Trophoblast cell (in vitro differentiated cells and primary cell): ENCODE measurements around the gene AGBL4.

Experiments
- DNase-seq, 2 donors: peaks; one replicate each; pipeline ENCODE4 v3.0.0-alpha.2; 2016
- H2AFZ ChIP-seq: 2 replicates; pipeline ENCODE4 v1.6.1; 2013; ENCODE audit warnings: low read length, moderate library complexity, mild to moderate bottlenecking; ENCODE audit not compliant: insufficient read depth, poor library complexity
- H2AK5ac ChIP-seq: 2 replicates; pipeline ENCODE4 v1.6.1; 2013; ENCODE audit warnings: mild to moderate bottlenecking, low read length
- H2BK120ac ChIP-seq: 2 replicates; pipeline ENCODE4 v1.6.1; 2013; ENCODE audit warnings: low read length, mild to moderate bottlenecking, moderate library complexity; ENCODE audit not compliant: insufficient read depth, poor library complexity
- H2BK12ac ChIP-seq: 2 replicates; pipeline ENCODE4 v1.6.1; 2013; ENCODE audit warnings: mild to moderate bottlenecking, low read length, moderate library complexity
- H2BK5ac ChIP-seq: 2 replicates; pipeline ENCODE4 v1.6.1; 2013; ENCODE audit warnings: low read length, low read depth, moderate library complexity, mild to moderate bottlenecking; ENCODE audit not compliant: poor library complexity
- H3K14ac ChIP-seq: 2 replicates; pipeline ENCODE4 v1.6.1; 2013; ENCODE audit warnings: mild to moderate bottlenecking, low read length
- H3K18ac ChIP-seq: 2 replicates; pipeline ENCODE4 v1.6.1; 2013; ENCODE audit warnings: mild to moderate bottlenecking, low read length
- H3K23ac ChIP-seq: 2 replicates; pipeline ENCODE4 v1.6.1; 2013; ENCODE audit warnings: low read length
- H3K27ac ChIP-seq: 2 replicates; pipeline ENCODE4 v1.5.1; 2013; ENCODE audit warnings: low read depth, mild to moderate bottlenecking, inconsistent platforms, low read length, moderate library complexity
- H3K27me3 ChIP-seq: 2 replicates; pipeline ENCODE4 v1.6.1; 2013; ENCODE audit warnings: inconsistent platforms, mild to moderate bottlenecking, low read length, moderate library complexity; ENCODE audit not compliant: insufficient read depth
- H3K36me3 ChIP-seq, 2 experiments: 1 replicate in 1 of 2; 2 replicates in 1 of 2; pipeline ENCODE4 v1.6.1; 2013; ENCODE audit warnings: low read length in 2 of 2, mild to moderate bottlenecking in 2 of 2, moderate library complexity in 1 of 2; ENCODE audit not compliant: insufficient read depth in 2 of 2, control insufficient read depth in 1 of 2
- H3K4ac ChIP-seq: 2 replicates; pipeline ENCODE4 v1.6.1; 2013; ENCODE audit warnings: low read depth, mild to moderate bottlenecking, low read length, moderate library complexity
- H3K4me1 ChIP-seq, 2 experiments: 1 replicate in 1 of 2; 2 replicates in 1 of 2; pipeline ENCODE4 v1.6.1; 2013; ENCODE audit warnings: low read length in 2 of 2, mild to moderate bottlenecking in 2 of 2, moderate library complexity in 1 of 2; ENCODE audit not compliant: insufficient read depth in 2 of 2, control insufficient read depth in 1 of 2
- H3K4me2 ChIP-seq: 2 replicates; pipeline ENCODE4 v1.6.1; 2013; ENCODE audit warnings: inconsistent platforms, mild to moderate bottlenecking, low read length, moderate library complexity
- H3K4me3 ChIP-seq: 2 replicates; pipeline ENCODE4 v1.5.1; 2013; ENCODE audit warnings: mild to moderate bottlenecking, low read depth, low read length, inconsistent platforms
- H3K79me1 ChIP-seq: one replicate; pipeline ENCODE4 v1.6.1; 2013; ENCODE audit warnings: low read length
- H3K79me2 ChIP-seq: 2 replicates; pipeline ENCODE4 v1.6.1; 2013; ENCODE audit warnings: low read length, mild to moderate bottlenecking; ENCODE audit not compliant: control insufficient read depth, insufficient read depth, poor library complexity
- H3K9ac ChIP-seq: 2 replicates; pipeline ENCODE4 v1.6.1; 2013; ENCODE audit warnings: mild to moderate bottlenecking, low read length
- H3K9me3 ChIP-seq: 2 replicates; pipeline ENCODE4 v1.6.1; 2013; ENCODE audit warnings: low read depth, mild to moderate bottlenecking, control low read depth, inconsistent platforms, low read length; ENCODE audit not compliant: insufficient read depth
- H4K12ac ChIP-seq: 2 replicates; pipeline ENCODE4 v1.6.1; 2013; ENCODE audit warnings: low read depth, mild to moderate bottlenecking, low read length, moderate library complexity
- H4K8ac ChIP-seq: 2 replicates; pipeline ENCODE4 v1.6.1; 2013; ENCODE audit warnings: low read depth, mild to moderate bottlenecking, low read length, moderate library complexity
- H4K91ac ChIP-seq: one replicate; pipeline ENCODE4 v1.6.1; 2013; ENCODE audit warnings: low read depth, mild to moderate bottlenecking, low read length, moderate library complexity
- WGBS: extraction: QIAGEN DNeasy Blood & Tissue Kit; methylation state at CpG from one replicate; pipeline ENCODE4 v1.1.7; 2013; ENCODE audit warnings: missing lambda C conversion rate; ENCODE audit not compliant: insufficient read length, insufficient coverage; ENCODE audit errors: extremely low coverage; 5-methylcytosine and 5-hydroxymethylcytosine counted together

The AGBL4 gene

GRCh38 chr1:48558366-48558765, 1465.4 kb downstream of the AGBL4 start:
- no peaks in the 10 kb centered on the region for H3K79me2 ChIP-seq
- WGBS, result no CpG with 5 or more reads among the region's 2 CpGs

GRCh38 chr1:48556186-48556850, 1467.4 kb downstream of the AGBL4 start:
- Histone ChIP-seq H3K4me1 (no peaks in the 10 kb centered on the region), H2AFZ (no peak overlapping the region), H3K27ac (no peak overlapping the region), H2BK5ac (no peak overlapping the region), H3K4me2 (no peak overlapping the region), H3K79me1 (no peaks in the 10 kb centered on the region), H2BK120ac (no peak overlapping the region), H3K27me3 (no peaks in the 10 kb centered on the region), H4K8ac (no peak overlapping the region), H3K18ac (no peak overlapping the region), H4K12ac (no peak overlapping the region), H3K4me3 (no peak overlapping the region), H3K14ac (no peak overlapping the region), H3K4ac (no peak overlapping the region), H3K36me3 (no peaks in the 10 kb centered on the region), H2BK12ac (no peak overlapping the region), H3K23ac (no peak overlapping the region), H3K79me2 (no peaks in the 10 kb centered on the region), H3K9ac (no peak overlapping the region), H2AK5ac (no peak overlapping the region), H4K91ac (no peak overlapping the region), H3K9me3 (no peaks in the 10 kb centered on the region)
- DNase-seq, result no peak
- WGBS, result no CpG with 5 or more reads among the region's 5 CpGs

More at GRCh38 chr1:48558366-48558765, 1465.4 kb downstream of the AGBL4 start:
- H3K14ac ChIP-seq, result no peak overlapping the region
- no peaks in the 10 kb centered on the region for H3K9me3 ChIP-seq
- no peaks in the 10 kb centered on the region for H3K36me3 ChIP-seq
- no peak overlapping the region for H3K4me3 ChIP-seq
- H3K4me2 ChIP-seq, result no peak overlapping the region
- no peak overlapping the region for H2AK5ac ChIP-seq
- no peaks in the 10 kb centered on the region for H3K4me1 ChIP-seq
- H2AFZ ChIP-seq, result no peak overlapping the region
- H3K27me3 ChIP-seq, result no peaks in the 10 kb centered on the region
- H2BK5ac ChIP-seq, result no peak overlapping the region
- no peak overlapping the region for H4K12ac ChIP-seq
- no peak overlapping the region for H3K4ac ChIP-seq
- no peak overlapping the region for H3K18ac ChIP-seq
- no peaks in the 10 kb centered on the region for H3K79me1 ChIP-seq
- DNase-seq, result no peak
- no peak overlapping the region for H4K8ac ChIP-seq
- no peak overlapping the region for H4K91ac ChIP-seq
- no peak overlapping the region for H2BK12ac ChIP-seq
- no peak overlapping the region for H2BK120ac ChIP-seq
- H3K27ac ChIP-seq, result no peak overlapping the region
- H3K23ac ChIP-seq, result no peak overlapping the region
- no peak overlapping the region for H3K9ac ChIP-seq

- H3K27me3 ChIP-seq, result no peaks in the 10 kb centered on the region
- no peaks in the 10 kb centered on the region for H3K79me2 ChIP-seq
- no peak overlapping the region for H2BK12ac ChIP-seq
- H3K79me1 ChIP-seq, result no peaks in the 10 kb centered on the region
- no peak overlapping the region for H3K4me2 ChIP-seq
- no peak overlapping the region for H3K27ac ChIP-seq
- no peaks in the 10 kb centered on the region for H3K36me3 ChIP-seq
- H2AFZ ChIP-seq, result no peak overlapping the region
- no peak overlapping the region for H2BK5ac ChIP-seq
- H3K4ac ChIP-seq, result no peak overlapping the region
- WGBS, result no CpG with 5 or more reads among the region's 2 CpGs
- no peak overlapping the region for H3K14ac ChIP-seq
- H3K18ac ChIP-seq, result no peak overlapping the region
- peak; percentile 16 to 46 for DNase-seq
- H3K4me3 ChIP-seq, result no peak overlapping the region
- H3K4me1 ChIP-seq, result no peaks in the 10 kb centered on the region
- H3K9me3 ChIP-seq, result no peaks in the 10 kb centered on the region
- H4K12ac ChIP-seq, result no peak overlapping the region
- no peak overlapping the region for H3K9ac ChIP-seq
- H4K8ac ChIP-seq, result no peak overlapping the region
- H2BK120ac ChIP-seq, result no peak overlapping the region
- H2AK5ac ChIP-seq, result no peak overlapping the region
- H4K91ac ChIP-seq, result no peak overlapping the region
- no peak overlapping the region for H3K23ac ChIP-seq
Observed at GRCh38 chr1:48555271-48555670, 1468.5 kb downstream of the AGBL4 start.

DNA sequence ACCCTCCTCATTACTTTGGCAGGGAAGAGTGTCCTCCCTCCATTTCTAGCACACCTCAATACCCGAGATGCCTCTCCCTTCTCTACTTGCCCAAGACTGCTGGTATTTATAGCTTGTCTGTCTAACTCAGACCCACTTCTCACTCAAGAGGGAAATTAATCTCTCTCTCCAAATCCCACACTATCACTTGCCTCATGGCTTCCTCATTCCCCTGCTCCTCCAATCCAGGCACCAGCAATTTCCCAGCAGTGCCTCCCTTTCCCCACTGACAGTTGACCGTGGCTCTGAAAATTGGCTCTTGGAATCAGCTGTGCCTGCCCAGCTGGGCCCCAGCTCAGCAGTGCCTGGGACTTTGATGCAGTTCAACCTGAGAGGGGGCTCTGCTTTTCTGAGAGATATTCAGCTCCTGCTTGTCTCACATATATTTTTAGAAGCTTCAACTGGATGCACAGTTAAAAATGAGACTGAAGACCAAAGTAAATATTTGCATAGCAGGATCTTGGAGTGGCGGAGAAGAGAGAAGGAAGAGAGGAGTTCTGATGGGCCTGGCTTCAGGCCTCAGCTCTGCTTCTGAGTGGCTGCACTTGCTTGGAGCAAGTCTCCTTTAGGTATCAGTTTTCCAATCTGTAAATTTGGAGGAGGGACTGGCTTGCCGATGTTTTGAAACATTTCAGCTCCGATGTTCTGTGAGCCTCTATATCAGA, 1470.7 kb downstream of the AGBL4 start:
- Histone ChIP-seq H2AFZ (no peak overlapping the region), H3K4ac (no peak overlapping the region), H2BK120ac (no peak overlapping the region), H3K18ac (no peak overlapping the region), H3K4me1 (no peaks in the 10 kb centered on the region), H4K91ac (no peak overlapping the region), H3K9ac (no peak overlapping the region), H4K12ac (no peak overlapping the region), H3K14ac (no peak overlapping the region), H3K27ac (no peak overlapping the region), H3K79me1 (no peaks in the 10 kb centered on the region), H3K79me2 (no peaks in the 10 kb centered on the region), H3K27me3 (no peaks in the 10 kb centered on the region), H3K4me3 (no peak overlapping the region), H3K4me2 (no peak overlapping the region), H2BK5ac (no peak overlapping the region), H2BK12ac (no peak overlapping the region), H2AK5ac (no peak overlapping the region), H3K23ac (no peak overlapping the region), H3K9me3 (no peaks in the 10 kb centered on the region), H3K36me3 (no peaks in the 10 kb centered on the region), H4K8ac (no peak overlapping the region)
- no CpG with 5 or more reads among the region's 5 CpGs for WGBS
- no peak for DNase-seq
